ENCODE measurements around the gene CLINT1. TPM values are rescaled to one million over a fixed set of nuclear protein-coding genes. Genes with fewer than 3 reads are reported as not detected.

The CLINT1 gene
- total RNA-seq, 1 experiment from 2014 or later: 214 TPM

DNA sequence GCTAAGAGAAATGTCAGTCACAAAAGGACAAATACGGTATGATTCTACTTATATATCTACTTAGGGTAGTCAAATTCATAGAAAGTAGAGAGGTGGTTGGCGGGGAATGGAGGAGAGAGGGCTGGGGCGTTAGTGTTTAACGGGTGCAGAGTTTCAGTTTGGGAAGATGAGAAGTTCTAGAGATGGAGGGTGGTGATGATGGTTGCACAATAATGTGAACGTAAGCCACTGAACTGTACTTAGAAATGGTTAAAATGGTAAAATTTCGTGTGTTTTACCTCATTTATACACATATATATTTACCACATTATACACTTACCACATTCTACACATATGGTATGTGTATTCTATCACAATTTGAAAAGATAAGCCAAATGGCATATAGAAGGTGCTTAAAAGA lies 79.7 kb downstream of the CLINT1 start:
- TF ChIP-seq, protein P1, sequence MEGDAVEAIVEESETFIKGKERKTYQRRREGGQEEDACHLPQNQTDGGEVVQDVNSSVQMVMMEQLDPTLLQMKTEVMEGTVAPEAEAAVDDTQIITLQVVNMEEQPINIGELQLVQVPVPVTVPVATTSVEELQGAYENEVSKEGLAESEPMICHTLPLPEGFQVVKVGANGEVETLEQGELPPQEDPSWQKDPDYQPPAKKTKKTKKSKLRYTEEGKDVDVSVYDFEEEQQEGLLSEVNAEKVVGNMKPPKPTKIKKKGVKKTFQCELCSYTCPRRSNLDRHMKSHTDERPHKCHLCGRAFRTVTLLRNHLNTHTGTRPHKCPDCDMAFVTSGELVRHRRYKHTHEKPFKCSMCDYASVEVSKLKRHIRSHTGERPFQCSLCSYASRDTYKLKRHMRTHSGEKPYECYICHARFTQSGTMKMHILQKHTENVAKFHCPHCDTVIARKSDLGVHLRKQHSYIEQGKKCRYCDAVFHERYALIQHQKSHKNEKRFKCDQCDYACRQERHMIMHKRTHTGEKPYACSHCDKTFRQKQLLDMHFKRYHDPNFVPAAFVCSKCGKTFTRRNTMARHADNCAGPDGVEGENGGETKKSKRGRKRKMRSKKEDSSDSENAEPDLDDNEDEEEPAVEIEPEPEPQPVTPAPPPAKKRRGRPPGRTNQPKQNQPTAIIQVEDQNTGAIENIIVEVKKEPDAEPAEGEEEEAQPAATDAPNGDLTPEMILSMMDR (IDR thresholded peaks at IDR 0.05; ENCODE audit: unreplicated experiment): no peak
- no peaks in the 10 kb centered on the region for H3K4me1 Mint-ChIP-seq (ENCODE audit: low read depth, unreplicated experiment)
- intact Hi-C loops (cut with micrococcal nuclease; ENCODE audit: unreplicated experiment): no loop called here
- H3K27ac Mint-ChIP-seq (ENCODE audit: unreplicated experiment): no peak overlapping the region
- peaks cover 9% of the 10 kb centered on the region for H3K36me3 Mint-ChIP-seq (ENCODE audit: insufficient read depth, unreplicated experiment)
- CTCF ChIA-PET: no interaction called here
- H3K4me3 Mint-ChIP-seq (ENCODE audit: low read depth, unreplicated experiment): no peak overlapping the region
- BruUV-seq (replicated peaks): no TSS peak
- no peaks in the 10 kb centered on the region for H3K9me3 Mint-ChIP-seq (ENCODE audit: low read depth, unreplicated experiment)
- H3K27me3 Mint-ChIP-seq (ENCODE audit: unreplicated experiment): no peaks in the 10 kb centered on the region
- no peak for DNase-seq

DNA sequence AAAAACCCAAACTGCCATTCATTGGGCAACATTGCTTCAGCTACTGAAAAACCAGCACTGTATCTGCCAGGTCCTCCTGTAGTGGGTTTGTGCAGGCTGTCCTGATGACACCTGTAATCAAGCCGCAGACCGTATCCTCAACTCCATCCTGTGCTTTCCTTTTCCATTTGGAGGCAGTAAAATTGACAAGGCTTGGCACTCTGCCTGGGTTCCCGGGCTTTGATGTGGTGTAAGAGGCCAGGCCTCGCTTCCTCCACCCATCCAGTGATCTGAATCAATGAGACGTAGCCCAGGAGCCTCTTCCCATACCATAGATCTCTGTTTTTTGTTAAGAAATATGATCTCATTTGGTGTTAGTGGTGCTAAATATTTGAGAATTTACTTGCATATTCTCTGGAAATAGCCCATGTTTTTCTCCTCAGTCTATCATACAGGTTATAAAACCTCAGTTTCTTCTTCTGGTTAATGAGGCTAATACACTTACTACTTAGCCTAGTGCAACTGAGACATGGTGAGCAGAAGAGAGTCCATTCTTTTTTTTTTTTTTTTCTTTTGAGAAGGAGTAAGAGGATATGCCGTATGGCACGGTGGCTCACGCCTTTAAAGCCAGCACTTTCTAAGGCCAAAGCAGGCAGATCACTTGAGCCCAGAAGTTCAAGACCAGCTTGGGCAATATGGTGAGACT lies 80.7 kb downstream of the CLINT1 start:
- TF ChIP-seq, protein P1 (IDR thresholded peaks at IDR 0.05; ENCODE audit: unreplicated experiment): no peak
- H3K4me1 Mint-ChIP-seq (ENCODE audit: low read depth, unreplicated experiment): no peaks in the 10 kb centered on the region
- H3K9me3 Mint-ChIP-seq (ENCODE audit: low read depth, unreplicated experiment): no peaks in the 10 kb centered on the region
- intact Hi-C loops (cut with micrococcal nuclease; ENCODE audit: unreplicated experiment): no loop called here
- no peak overlapping the region for H3K27ac Mint-ChIP-seq (ENCODE audit: unreplicated experiment)
- peak; percentile 29 for DNase-seq
- H3K27me3 Mint-ChIP-seq (ENCODE audit: unreplicated experiment): no peaks in the 10 kb centered on the region
- no TSS peak for BruUV-seq (replicated peaks)
- CTCF ChIA-PET: no interaction called here
- no peak overlapping the region for H3K4me3 Mint-ChIP-seq (ENCODE audit: low read depth, unreplicated experiment)
- H3K36me3 Mint-ChIP-seq (ENCODE audit: insufficient read depth, unreplicated experiment): no peaks in the 10 kb centered on the region

DNA sequence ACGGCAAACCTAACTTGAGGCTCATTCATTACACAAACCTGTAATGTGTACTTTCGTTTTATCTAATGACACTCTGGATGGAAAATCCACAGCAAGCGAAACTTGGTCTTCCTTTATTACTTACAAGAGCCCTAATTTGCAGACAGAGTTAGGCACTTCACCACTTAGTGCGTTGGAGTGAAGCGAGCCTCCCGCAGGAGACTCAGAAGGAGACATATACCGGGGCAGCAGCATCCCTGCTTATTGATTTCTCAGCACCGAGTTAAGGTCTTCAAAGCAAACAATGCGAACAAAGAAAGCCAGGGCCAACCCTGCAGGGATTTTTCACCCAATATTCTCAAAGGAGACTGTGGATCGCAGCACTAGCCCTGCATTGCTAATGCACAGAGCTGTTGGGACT lies 86.8 kb downstream of the CLINT1 start:
- H3K36me3 Mint-ChIP-seq (ENCODE audit: insufficient read depth, unreplicated experiment): peaks cover 6% of the 10 kb centered on the region
- CTCF ChIA-PET: no interaction called here
- TF ChIP-seq, protein P1 (IDR thresholded peaks at IDR 0.05; ENCODE audit: unreplicated experiment): no peak
- no peak overlapping the region for H3K4me3 Mint-ChIP-seq (ENCODE audit: low read depth, unreplicated experiment)
- no peaks in the 10 kb centered on the region for H3K27me3 Mint-ChIP-seq (ENCODE audit: unreplicated experiment)
- peaks cover 8% of the 10 kb centered on the region for H3K4me1 Mint-ChIP-seq (ENCODE audit: low read depth, unreplicated experiment)
- no peaks in the 10 kb centered on the region for H3K9me3 Mint-ChIP-seq (ENCODE audit: low read depth, unreplicated experiment)
- BruUV-seq (replicated peaks): no TSS peak
- intact Hi-C loops (cut with micrococcal nuclease; ENCODE audit: unreplicated experiment): no loop called here
- no peak for DNase-seq
- no peak overlapping the region for H3K27ac Mint-ChIP-seq (ENCODE audit: unreplicated experiment)

DNA sequence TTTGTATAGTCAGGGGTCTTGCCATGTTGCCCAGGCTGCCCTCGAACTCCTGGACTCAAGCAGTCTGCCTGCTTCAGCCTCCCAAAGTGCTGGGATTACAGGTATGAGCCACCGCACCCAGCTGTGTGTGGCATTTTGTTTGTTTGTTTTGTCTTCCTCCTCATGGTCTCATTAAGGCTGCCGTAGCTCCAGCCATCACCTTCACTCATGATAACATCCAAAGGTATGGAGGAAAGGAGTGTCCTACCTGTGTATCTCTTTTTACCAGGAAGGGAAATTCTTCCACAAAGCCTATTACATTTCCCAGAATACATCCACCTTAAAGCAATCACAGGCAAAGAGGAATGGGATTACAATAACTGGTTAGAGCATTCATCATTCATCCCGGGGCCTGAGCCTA lies 88.3 kb downstream of the CLINT1 start:
- Mint-ChIP-seq H3K36me3 (ENCODE audit: insufficient read depth, unreplicated experiment) (peaks cover 6% of the 10 kb centered on the region), H3K9me3 (ENCODE audit: low read depth, unreplicated experiment) (no peaks in the 10 kb centered on the region), H3K4me1 (ENCODE audit: low read depth, unreplicated experiment) (peaks cover 8% of the 10 kb centered on the region), H3K27me3 (ENCODE audit: unreplicated experiment) (no peaks in the 10 kb centered on the region), H3K4me3 (ENCODE audit: low read depth, unreplicated experiment) (no peak overlapping the region), H3K27ac (ENCODE audit: unreplicated experiment) (no peak overlapping the region)
- no TSS peak for BruUV-seq (replicated peaks)
- TF ChIP-seq, protein P1 (IDR thresholded peaks at IDR 0.05; ENCODE audit: unreplicated experiment): no peak
- intact Hi-C loops (cut with micrococcal nuclease; ENCODE audit: unreplicated experiment): no loop called here
- DNase-seq: no peak
- CTCF ChIA-PET: no interaction called here
